ENCODE results near the gene PAQR4.

DNA sequence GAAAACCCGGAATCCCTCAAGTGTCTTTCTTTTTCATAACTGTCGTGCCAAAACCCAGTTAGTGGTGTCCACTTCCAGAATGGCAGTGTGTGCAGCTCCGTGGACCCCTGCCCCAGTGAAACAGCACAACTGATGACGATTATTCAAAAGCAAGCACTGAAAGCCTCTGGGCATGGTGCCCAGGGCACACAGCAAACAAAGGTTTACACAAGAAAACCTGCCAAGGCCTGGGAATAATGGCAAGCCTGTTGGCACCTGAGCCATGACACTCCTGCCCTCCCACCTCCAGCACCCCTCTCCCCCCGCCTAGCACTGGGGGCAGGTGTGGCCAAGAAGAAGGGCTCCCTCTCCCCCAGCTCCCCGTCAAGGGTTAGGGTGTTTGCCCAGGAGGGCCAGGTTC is 8.3 kb downstream of the PAQR4 start:
- no peak for TF ChIP-seq CTCF (IDR thresholded peaks at IDR 0.05; ENCODE audit: poor library complexity)
- TF ChIP-seq EZH2 (IDR thresholded peaks at IDR 0.05; ENCODE audit: borderline replicate concordance) = no peak
- no peak for TF ChIP-seq EZH2phosphoT487 (IDR thresholded peaks at IDR 0.05; ENCODE audit: low read depth, severe bottlenecking, unreplicated experiment)
